Omental fat pad (tissue), 4 donors: ENCODE measurements around the gene CAPZB. TPM values are rescaled to one million over a fixed set of nuclear protein-coding genes. Genes with fewer than 3 reads are reported as not detected.

ENCODE experiments used
- ATAC-seq: fragments of 150-250 bp; one replicate; pipeline ENCODE4 v1.9.1; 2016; ENCODE audit warnings: mild to moderate bottlenecking, moderate library complexity; ENCODE audit not compliant: low FRiP score
- DNase-seq: peaks from one replicate; pipeline ENCODE4 v3.0.0-alpha.2; 2019; ENCODE audit warnings: low spot score
- CTCF ChIP-seq, 3 donors: fragments of 450-650 bp; IDR thresholded peaks; one replicate each; pipeline ENCODE4 v1.5.1; 2016 to 2017; ENCODE audit warnings: antibody characterized with exemption in 3 of 3, mild to moderate bottlenecking in 3 of 3, moderate library complexity in 2 of 3
- total RNA-seq, 4 donors: library from RNA; depleted of rRNA; stranded (reverse); fragments of >200 nt; gene quantifications; one replicate each; pipeline ENCODE4 v1.1.0, GENCODE V29; 2016

Gene CAPZB
- total RNA-seq, result 100 to 1,000 TPM in 3 of 4 donors, 10 to 100 TPM in 1; 98.0 to 130 (median 120) TPM

GRCh38 chr1:19485362-19486187 is at the start of gene CAPZB:
CAPZB (minus strand) TSS chr1:19485539; CDS start chr1:19485438, 101 bp downstream.
- TF ChIP-seq CTCF (IDR thresholded peaks at IDR 0.05), result no peak
- DNase-seq (peak; percentile 74), ATAC-seq (peak; percentile 95)

- DNase-seq (no peak), ATAC-seq (no peak)
- TF ChIP-seq CTCF (IDR thresholded peaks at IDR 0.05), result no peak
These were observed 48.9 kb upstream of the CAPZB start for GRCh38 chr1:19534281-19534680.

GRCh38 chr1:19533626-19534025 is 48.3 kb upstream of the CAPZB start:
- TF ChIP-seq CTCF (IDR thresholded peaks at IDR 0.05), result no peak
- no peak for DNase-seq
- no peak for ATAC-seq

GRCh38 chr1:19532519-19532918 is 47.2 kb upstream of the CAPZB start:
- DNase-seq (no peak), ATAC-seq (no peak)
- no peak for TF ChIP-seq CTCF (IDR thresholded peaks at IDR 0.05)

GRCh38 chr1:19529664-19530063 is 44.3 kb upstream of the CAPZB start:
- no peak for DNase-seq
- no peak for ATAC-seq
- TF ChIP-seq CTCF (IDR thresholded peaks at IDR 0.05), result no peak

GRCh38 chr1:19528438-19528837 is 43.1 kb upstream of the CAPZB start:
- ATAC-seq (no peak), DNase-seq (no peak)
- TF ChIP-seq CTCF (IDR thresholded peaks at IDR 0.05), result no peak
